Measurements from ENCODE around the gene DRD2.

The DRD2 gene

DNA sequence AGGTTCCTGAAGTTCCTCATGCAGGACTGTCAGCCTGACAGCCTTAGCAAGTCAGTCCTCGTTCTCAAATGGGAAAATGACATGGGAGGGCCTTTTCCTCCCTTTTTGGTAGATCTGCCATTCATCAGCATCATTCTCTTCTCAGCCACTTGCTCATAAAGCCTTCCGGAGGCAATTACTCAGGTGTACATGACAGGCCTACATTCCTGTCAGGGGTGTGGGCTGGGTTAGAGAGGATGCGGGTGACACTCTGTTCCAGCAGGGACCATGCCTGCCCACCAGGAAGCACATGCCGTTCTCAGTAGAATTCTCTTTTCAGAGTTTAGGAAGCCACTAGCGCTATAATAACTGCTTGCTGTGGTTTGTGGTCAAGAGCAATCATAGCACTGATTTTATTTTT, 111.8 kb downstream of the DRD2 start:
- no peak for DNase-seq

Data from suppressor macrophage treated with lipopolysaccharide for 4 hours (primary cell).